ENCODE results near the gene RNF145. TPM values are rescaled to one million over a fixed set of nuclear protein-coding genes. Genes with fewer than 3 reads are reported as not detected.

Gene RNF145
- total and polyA plus RNA-seq, 10 of the 15 experiments (the other 5 are each of a cell fraction or from before 2014, with no cell fraction given) = 9.7 to 58.1 (median 38.2) TPM

GRCh38 chr5:159230657-159231056 is 21.3 kb upstream of the RNF145 start:
- no peaks in the 10 kb centered on the region for H4K20me1 ChIP-seq (ENCODE audit: control insufficient read depth, insufficient read depth)
- FAIRE-seq (no peak), DNase-seq (ENCODE audit: low read depth, low spot score) (no peak), ATAC-seq (no peak)
- no peak overlapping the region for H2AFZ ChIP-seq (ENCODE audit: control insufficient read depth, low read depth, low read length)
- H3K4me1 ChIP-seq (ENCODE audit: control insufficient read depth, insufficient read depth, low read length) = no peaks in the 10 kb centered on the region
- no peaks in the 10 kb centered on the region for H3K79me2 ChIP-seq (ENCODE audit: control insufficient read depth, insufficient read depth, low read length)
- H3K9ac ChIP-seq (ENCODE audit: control insufficient read depth, insufficient read depth, low read length) = no peak overlapping the region
- CTCF ChIA-PET = no interaction called here
- no peaks in the 10 kb centered on the region for H3K36me3 ChIP-seq (ENCODE audit: control insufficient read depth in 2 of 2, insufficient read depth in 2 of 2, low read length in 1 of 2)
- RAD21 ChIA-PET (ENCODE audit: unreplicated experiment) = interaction anchor here (1.5 kb wide), 1 partner anchor 74 kb away, joined by 5 read pairs; no protein-coding TSS in a partner anchor
- POLR2A ChIA-PET = no interaction called here
- SMC1A ChIA-PET (ENCODE audit: uncharacterized antibody, unreplicated experiment) = interaction anchor here (0.9 to 1.5 kb wide), 3 partner anchors 14 to 73 kb away, joined by 3 to 7 read pairs (median 4); no protein-coding TSS in a partner anchor
- no peak overlapping the region for H3K4me2 ChIP-seq (ENCODE audit: control insufficient read depth, insufficient read depth)
- in situ Hi-C loops (cut with MboI) = no loop called here
- WGBS (ENCODE audit: insufficient coverage, insufficient replicate concordance, low lambda C conversion rate, missing lambda C conversion rate) = 44% methylated on average over 3 of the region's 3 CpGs
- H3K4me3 ChIP-seq = no peak overlapping the region
- no TSS peak for BruUV-seq (replicated peaks)
- H3K27me3 ChIP-seq (replicated peaks in 1 of 2; ENCODE audit: control insufficient read depth in 2 of 2, insufficient read depth in 2 of 2, low read length in 1 of 2) = no peaks in the 10 kb centered on the region
- no peaks in the 10 kb centered on the region for H3K9me3 ChIP-seq (replicated peaks; ENCODE audit: control insufficient read depth, insufficient read depth, low read length)
- intact Hi-C loops (cut with micrococcal nuclease; ENCODE audit: unreplicated experiment) = no loop called here
- H3K27ac ChIP-seq (ENCODE audit: control insufficient read depth, insufficient read depth) = no peak overlapping the region
- no peak for TF ChIP-seq TARDBP (IDR thresholded peaks at IDR 0.05; ENCODE audit: borderline replicate concordance)
- no peak for TF ChIP-seq SMAD1 (IDR thresholded peaks at IDR 0.05; ENCODE audit: low read depth, partially characterized antibody)
- no peak for TF ChIP-seq NR2F1 (conservative IDR thresholded peaks at IDR 0.05)
- no peak for TF ChIP-seq KDM1A (IDR thresholded peaks at IDR 0.05; ENCODE audit: borderline replicate concordance)
- TF ChIP-seq CBFB (IDR thresholded peaks at IDR 0.05; ENCODE audit: low read depth) = no peak
- no peak for TF ChIP-seq ZZZ3 (IDR thresholded peaks at IDR 0.05; ENCODE audit: control insufficient read depth, insufficient read length, low read depth)
- no peak for TF ChIP-seq TBL1XR1 (IDR thresholded peaks at IDR 0.05; ENCODE audit: low read depth, low read length)
- no peak for TF ChIP-seq E4F1 (IDR thresholded peaks at IDR 0.05; ENCODE audit: borderline replicate concordance, partially characterized antibody)
- TF ChIP-seq, protein P1, sequence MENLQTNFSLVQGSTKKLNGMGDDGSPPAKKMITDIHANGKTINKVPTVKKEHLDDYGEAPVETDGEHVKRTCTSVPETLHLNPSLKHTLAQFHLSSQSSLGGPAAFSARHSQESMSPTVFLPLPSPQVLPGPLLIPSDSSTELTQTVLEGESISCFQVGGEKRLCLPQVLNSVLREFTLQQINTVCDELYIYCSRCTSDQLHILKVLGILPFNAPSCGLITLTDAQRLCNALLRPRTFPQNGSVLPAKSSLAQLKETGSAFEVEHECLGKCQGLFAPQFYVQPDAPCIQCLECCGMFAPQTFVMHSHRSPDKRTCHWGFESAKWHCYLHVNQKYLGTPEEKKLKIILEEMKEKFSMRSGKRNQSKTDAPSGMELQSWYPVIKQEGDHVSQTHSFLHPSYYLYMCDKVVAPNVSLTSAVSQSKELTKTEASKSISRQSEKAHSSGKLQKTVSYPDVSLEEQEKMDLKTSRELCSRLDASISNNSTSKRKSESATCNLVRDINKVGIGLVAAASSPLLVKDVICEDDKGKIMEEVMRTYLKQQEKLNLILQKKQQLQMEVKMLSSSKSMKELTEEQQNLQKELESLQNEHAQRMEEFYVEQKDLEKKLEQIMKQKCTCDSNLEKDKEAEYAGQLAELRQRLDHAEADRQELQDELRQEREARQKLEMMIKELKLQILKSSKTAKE (IDR thresholded peaks at IDR 0.05; ENCODE audit: low read depth, poor library complexity, severe bottlenecking) = no peak
- TF ChIP-seq RUNX3 (IDR thresholded peaks at IDR 0.05; ENCODE audit: low read length) = no peak
- TF ChIP-seq TCF7 (IDR thresholded peaks at IDR 0.05; ENCODE audit: borderline replicate concordance) = no peak
- TF ChIP-seq, protein P2, sequence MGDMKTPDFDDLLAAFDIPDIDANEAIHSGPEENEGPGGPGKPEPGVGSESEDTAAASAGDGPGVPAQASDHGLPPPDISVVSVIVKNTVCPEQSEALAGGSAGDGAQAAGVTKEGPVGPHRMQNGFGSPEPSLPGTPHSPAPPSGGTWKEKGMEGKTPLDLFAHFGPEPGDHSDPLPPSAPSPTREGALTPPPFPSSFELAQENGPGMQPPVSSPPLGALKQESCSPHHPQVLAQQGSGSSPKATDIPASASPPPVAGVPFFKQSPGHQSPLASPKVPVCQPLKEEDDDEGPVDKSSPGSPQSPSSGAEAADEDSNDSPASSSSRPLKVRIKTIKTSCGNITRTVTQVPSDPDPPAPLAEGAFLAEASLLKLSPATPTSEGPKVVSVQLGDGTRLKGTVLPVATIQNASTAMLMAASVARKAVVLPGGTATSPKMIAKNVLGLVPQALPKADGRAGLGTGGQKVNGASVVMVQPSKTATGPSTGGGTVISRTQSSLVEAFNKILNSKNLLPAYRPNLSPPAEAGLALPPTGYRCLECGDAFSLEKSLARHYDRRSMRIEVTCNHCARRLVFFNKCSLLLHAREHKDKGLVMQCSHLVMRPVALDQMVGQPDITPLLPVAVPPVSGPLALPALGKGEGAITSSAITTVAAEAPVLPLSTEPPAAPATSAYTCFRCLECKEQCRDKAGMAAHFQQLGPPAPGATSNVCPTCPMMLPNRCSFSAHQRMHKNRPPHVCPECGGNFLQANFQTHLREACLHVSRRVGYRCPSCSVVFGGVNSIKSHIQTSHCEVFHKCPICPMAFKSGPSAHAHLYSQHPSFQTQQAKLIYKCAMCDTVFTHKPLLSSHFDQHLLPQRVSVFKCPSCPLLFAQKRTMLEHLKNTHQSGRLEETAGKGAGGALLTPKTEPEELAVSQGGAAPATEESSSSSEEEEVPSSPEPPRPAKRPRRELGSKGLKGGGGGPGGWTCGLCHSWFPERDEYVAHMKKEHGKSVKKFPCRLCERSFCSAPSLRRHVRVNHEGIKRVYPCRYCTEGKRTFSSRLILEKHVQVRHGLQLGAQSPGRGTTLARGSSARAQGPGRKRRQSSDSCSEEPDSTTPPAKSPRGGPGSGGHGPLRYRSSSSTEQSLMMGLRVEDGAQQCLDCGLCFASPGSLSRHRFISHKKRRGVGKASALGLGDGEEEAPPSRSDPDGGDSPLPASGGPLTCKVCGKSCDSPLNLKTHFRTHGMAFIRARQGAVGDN (IDR thresholded peaks at IDR 0.05) = no peak
- TF ChIP-seq EGR1 (IDR thresholded peaks at IDR 0.05; ENCODE audit: borderline replicate concordance in 1 of 2, low read depth in 2 of 2, low read length in 2 of 2) = no peak
- no peak for TF ChIP-seq ASH2L (IDR thresholded peaks at IDR 0.05; ENCODE audit: borderline replicate concordance, low read depth)
- TF ChIP-seq HCFC1 (IDR thresholded peaks at IDR 0.05; ENCODE audit: low read length) = no peak
- TF ChIP-seq, protein P3, sequence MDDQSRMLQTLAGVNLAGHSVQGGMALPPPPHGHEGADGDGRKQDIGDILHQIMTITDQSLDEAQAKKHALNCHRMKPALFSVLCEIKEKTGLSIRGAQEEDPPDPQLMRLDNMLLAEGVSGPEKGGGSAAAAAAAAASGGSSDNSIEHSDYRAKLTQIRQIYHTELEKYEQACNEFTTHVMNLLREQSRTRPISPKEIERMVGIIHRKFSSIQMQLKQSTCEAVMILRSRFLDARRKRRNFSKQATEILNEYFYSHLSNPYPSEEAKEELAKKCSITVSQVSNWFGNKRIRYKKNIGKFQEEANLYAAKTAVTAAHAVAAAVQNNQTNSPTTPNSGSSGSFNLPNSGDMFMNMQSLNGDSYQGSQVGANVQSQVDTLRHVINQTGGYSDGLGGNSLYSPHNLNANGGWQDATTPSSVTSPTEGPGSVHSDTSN (IDR thresholded peaks at IDR 0.05; ENCODE audit: insufficient replicate concordance, low read depth, low read length) = no peak
